Neural cell (in vitro differentiated cells): ENCODE results near the gene KCNAB2. TPM values are rescaled to one million over a fixed set of nuclear protein-coding genes. Genes with fewer than 3 reads are reported as not detected.

Experiments
- H2AFZ ChIP-seq: fragments of 200-600, 300-800 bp; sonication (generic), shearing (Covaris generic); 2 replicates; pipeline ENCODE4 v1.6.0; 2014; ENCODE audit warnings: low read depth, mild to moderate bottlenecking, antibody characterized with exemption, low read length, moderate library complexity
- H3F3A ChIP-seq: fragments of 200-600 bp; shearing (Covaris generic); 2 replicates; pipeline ENCODE4 v1.6.1; 2016; ENCODE audit warnings: mild to moderate bottlenecking, moderate library complexity, mixed read lengths, antibody characterized with exemption, low read length; ENCODE audit not compliant: insufficient read depth, poor library complexity, severe bottlenecking
- H3K27ac ChIP-seq: fragments of 200-600, 300-800 bp; sonication (generic), shearing (Covaris generic); 2 replicates; pipeline ENCODE4 v1.5.1; 2014; ENCODE audit warnings: mild to moderate bottlenecking, low read length, moderate library complexity
- H3K27me3 ChIP-seq: fragments of 300-800, 200-600 bp; sonication (generic), shearing (Covaris generic); 2 replicates; pipeline ENCODE4 v1.6.0; 2014; ENCODE audit warnings: mild to moderate bottlenecking, low read depth, low read length, moderate library complexity; ENCODE audit not compliant: insufficient read depth
- H3K36me3 ChIP-seq: fragments of 300-800, 200-600 bp; sonication (generic), shearing (Covaris generic); 2 replicates; pipeline ENCODE4 v1.5.1; 2014; ENCODE audit warnings: mild to moderate bottlenecking, antibody characterized with exemption, low read length, moderate library complexity; ENCODE audit not compliant: insufficient read depth
- H3K4me2 ChIP-seq: fragments of 300-800, 200-600 bp; sonication (generic), shearing (Covaris generic); 2 replicates; pipeline ENCODE4 v1.6.0; 2014; ENCODE audit warnings: mild to moderate bottlenecking, low read length
- H3K4me3 ChIP-seq: fragments of 300-800, 200-600 bp; sonication (generic), shearing (Covaris generic); 2 replicates; pipeline ENCODE4 v1.5.1; 2014; ENCODE audit warnings: mild to moderate bottlenecking, low read length, moderate library complexity
- H3K79me2 ChIP-seq: fragments of 200-600 bp; shearing (Covaris generic); replicated peaks from 2 replicates; pipeline ENCODE4 v1.6.0; 2014; ENCODE audit warnings: mild to moderate bottlenecking, low read length, moderate library complexity; ENCODE audit not compliant: insufficient read depth
- H3K9ac ChIP-seq: fragments of 300-800, 200-600 bp; sonication (generic), shearing (Covaris generic); 2 replicates; pipeline ENCODE4 v1.6.1; 2016; ENCODE audit warnings: mild to moderate bottlenecking, low read length, mixed read lengths
- H3K9me2 ChIP-seq: fragments of 200-600 bp; shearing (Covaris generic); 2 replicates; pipeline ENCODE4 v1.6.1; 2016; ENCODE audit warnings: mild to moderate bottlenecking, low read length, mixed read lengths; ENCODE audit not compliant: insufficient read depth
- H3K9me3 ChIP-seq: fragments of 200-600, 300-800 bp; sonication (generic), shearing (Covaris generic); 2 replicates; pipeline ENCODE4 v1.6.1; 2016; ENCODE audit warnings: mild to moderate bottlenecking, mixed run types, low read length, moderate library complexity, mixed read lengths
- H4K20me1 ChIP-seq: fragments of 200-600 bp; shearing (Covaris generic); 2 replicates; pipeline ENCODE4 v1.6.1; 2016; ENCODE audit warnings: mild to moderate bottlenecking, mixed run types; ENCODE audit not compliant: insufficient read depth
- EP300 ChIP-seq: fragments of 450-650 bp; conservative IDR thresholded peaks from 2 replicates; pipeline ENCODE4 v1.6.1; 2014; ENCODE audit warnings: antibody characterized with exemption, mild to moderate bottlenecking, moderate library complexity; ENCODE audit not compliant: poor library complexity, severe bottlenecking
- EZH2 ChIP-seq: fragments of 200-600, 300-800 bp; shearing (Covaris generic), sonication (generic); IDR thresholded peaks from 2 replicates; pipeline ENCODE4 v1.6.1; 2014; ENCODE audit warnings: antibody characterized with exemption, low read length, borderline replicate concordance, mild to moderate bottlenecking; ENCODE audit not compliant: insufficient read depth, poor library complexity, severe bottlenecking
- MXI1 ChIP-seq: fragments of 450-650 bp; conservative IDR thresholded peaks from 2 replicates; pipeline ENCODE4 v1.6.1; 2014; ENCODE audit warnings: antibody characterized with exemption, mild to moderate bottlenecking; ENCODE audit not compliant: poor library complexity, severe bottlenecking
- POLR2AphosphoS5 ChIP-seq: IDR thresholded peaks from 2 replicates; pipeline ENCODE4 v1.6.1; 2012
- RAD21 ChIP-seq: fragments of 450-650 bp; conservative IDR thresholded peaks from 2 replicates; pipeline ENCODE4 v1.6.1; 2014; ENCODE audit warnings: antibody characterized with exemption, mild to moderate bottlenecking, moderate library complexity
- SMC3 ChIP-seq: fragments of 450-650 bp; conservative IDR thresholded peaks from 2 replicates; pipeline ENCODE4 v1.6.1; 2014; ENCODE audit warnings: antibody characterized with exemption, mild to moderate bottlenecking, moderate library complexity; ENCODE audit not compliant: poor library complexity
- TAF1 ChIP-seq: IDR thresholded peaks from 2 replicates; pipeline ENCODE4 v1.6.1; 2012; ENCODE audit warnings: low read depth
- polyA plus RNA-seq: library from polyadenylated mRNA; depleted of rRNA; stranded (reverse); fragments of >200 nt; gene quantifications from 2 replicates; pipeline ENCODE4 v1.2.3, GENCODE V29; 2014
- TF ChIP-seq, protein P1 (sequence below): fragments of 450-650 bp; IDR thresholded peaks from 2 replicates; pipeline ENCODE4 v1.5.1; 2014; ENCODE audit warnings: antibody characterized with exemption, mild to moderate bottlenecking, moderate library complexity; ENCODE audit not compliant: poor library complexity, severe bottlenecking
- TF ChIP-seq, protein P2 (sequence below): IDR thresholded peaks from 2 replicates; pipeline ENCODE4 v1.6.1; 2012; ENCODE audit warnings: borderline replicate concordance

The KCNAB2 gene
- polyA plus RNA-seq, 1 donor from 2014 or later = 11.7 TPM

DNA sequence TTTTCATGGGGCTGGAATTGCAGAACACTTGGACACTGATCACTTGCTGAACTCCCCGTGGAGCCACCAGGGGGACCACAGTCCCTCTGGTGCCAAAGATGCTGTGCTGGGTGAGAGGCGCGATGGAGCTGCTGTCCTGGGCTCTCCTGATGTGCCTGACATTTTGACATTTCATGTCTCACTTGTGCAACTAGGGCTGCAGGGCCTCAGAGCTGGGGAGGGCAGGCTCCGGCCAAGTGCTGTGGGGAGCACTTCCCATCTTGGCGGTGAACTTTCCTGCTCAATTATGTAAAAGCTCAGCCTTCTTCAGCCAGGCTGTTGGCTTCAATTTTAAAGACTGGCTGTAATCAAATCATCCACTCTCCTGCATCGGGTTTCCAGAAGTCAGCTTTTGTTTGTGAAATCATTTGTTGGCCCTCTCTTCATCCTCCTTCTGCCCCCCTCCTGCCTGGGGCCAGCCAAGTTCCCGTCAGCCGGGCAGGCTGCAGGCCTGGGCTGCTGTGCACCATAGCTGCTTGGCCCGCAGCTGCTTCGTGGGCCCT, 36.8 kb downstream of the KCNAB2 start:
- no peak overlapping the region for H2AFZ ChIP-seq
- no peak overlapping the region for H3K4me3 ChIP-seq
- TF ChIP-seq RAD21 (peak; percentile 27), TAF1 (no peak), EZH2 (no peak), EP300 (no peak)
- TF ChIP-seq, protein P1, sequence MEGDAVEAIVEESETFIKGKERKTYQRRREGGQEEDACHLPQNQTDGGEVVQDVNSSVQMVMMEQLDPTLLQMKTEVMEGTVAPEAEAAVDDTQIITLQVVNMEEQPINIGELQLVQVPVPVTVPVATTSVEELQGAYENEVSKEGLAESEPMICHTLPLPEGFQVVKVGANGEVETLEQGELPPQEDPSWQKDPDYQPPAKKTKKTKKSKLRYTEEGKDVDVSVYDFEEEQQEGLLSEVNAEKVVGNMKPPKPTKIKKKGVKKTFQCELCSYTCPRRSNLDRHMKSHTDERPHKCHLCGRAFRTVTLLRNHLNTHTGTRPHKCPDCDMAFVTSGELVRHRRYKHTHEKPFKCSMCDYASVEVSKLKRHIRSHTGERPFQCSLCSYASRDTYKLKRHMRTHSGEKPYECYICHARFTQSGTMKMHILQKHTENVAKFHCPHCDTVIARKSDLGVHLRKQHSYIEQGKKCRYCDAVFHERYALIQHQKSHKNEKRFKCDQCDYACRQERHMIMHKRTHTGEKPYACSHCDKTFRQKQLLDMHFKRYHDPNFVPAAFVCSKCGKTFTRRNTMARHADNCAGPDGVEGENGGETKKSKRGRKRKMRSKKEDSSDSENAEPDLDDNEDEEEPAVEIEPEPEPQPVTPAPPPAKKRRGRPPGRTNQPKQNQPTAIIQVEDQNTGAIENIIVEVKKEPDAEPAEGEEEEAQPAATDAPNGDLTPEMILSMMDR = peak; percentile 6
- H3K27ac ChIP-seq = no peak overlapping the region
- no peaks in the 10 kb centered on the region for H3K36me3 ChIP-seq
- H3K4me2 ChIP-seq = no peak overlapping the region
- peaks cover 3% of the 10 kb centered on the region for H3F3A ChIP-seq
- no peaks in the 10 kb centered on the region for H3K27me3 ChIP-seq
- no peaks in the 10 kb centered on the region for H4K20me1 ChIP-seq
- no peaks in the 10 kb centered on the region for H3K79me2 ChIP-seq
- H3K9me2 ChIP-seq = no peaks in the 10 kb centered on the region
- no peak overlapping the region for H3K9ac ChIP-seq
- no peaks in the 10 kb centered on the region for H3K9me3 ChIP-seq

DNA sequence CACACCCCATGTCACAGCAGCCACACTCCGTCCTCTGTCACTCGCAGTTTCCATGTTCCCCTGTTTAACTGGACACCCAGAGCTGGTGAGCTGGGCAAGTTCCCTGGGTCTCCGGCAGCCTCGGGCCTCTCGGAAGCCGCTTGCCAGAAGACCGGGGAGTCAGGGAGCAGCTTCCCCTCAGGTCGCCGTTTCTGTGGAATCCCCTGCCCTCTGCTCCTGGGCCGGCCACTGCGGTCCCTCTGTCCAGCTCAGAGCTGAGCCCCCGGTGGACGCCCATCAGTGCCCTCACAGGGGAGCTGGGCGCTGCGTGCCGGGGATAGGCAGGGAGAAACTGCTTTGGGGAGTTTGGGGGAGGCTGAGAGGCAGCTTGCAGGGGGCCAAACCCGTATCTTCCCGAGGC, 37.7 kb downstream of the KCNAB2 start:
- no peak overlapping the region for H3K27ac ChIP-seq
- H4K20me1 ChIP-seq = no peaks in the 10 kb centered on the region
- H3K9ac ChIP-seq = peak overlapping the region; percentile 16
- TF ChIP-seq TAF1 = no peak
- no peaks in the 10 kb centered on the region for H3K27me3 ChIP-seq
- no peaks in the 10 kb centered on the region for H3K9me2 ChIP-seq
- H3K79me2 ChIP-seq = no peaks in the 10 kb centered on the region
- H3K9me3 ChIP-seq = no peaks in the 10 kb centered on the region
- no peak overlapping the region for H3K4me3 ChIP-seq
- H3K36me3 ChIP-seq = no peaks in the 10 kb centered on the region
- no peak overlapping the region for H3K4me2 ChIP-seq
- no peak overlapping the region for H2AFZ ChIP-seq
- H3F3A ChIP-seq = peaks cover 3% of the 10 kb centered on the region

DNA sequence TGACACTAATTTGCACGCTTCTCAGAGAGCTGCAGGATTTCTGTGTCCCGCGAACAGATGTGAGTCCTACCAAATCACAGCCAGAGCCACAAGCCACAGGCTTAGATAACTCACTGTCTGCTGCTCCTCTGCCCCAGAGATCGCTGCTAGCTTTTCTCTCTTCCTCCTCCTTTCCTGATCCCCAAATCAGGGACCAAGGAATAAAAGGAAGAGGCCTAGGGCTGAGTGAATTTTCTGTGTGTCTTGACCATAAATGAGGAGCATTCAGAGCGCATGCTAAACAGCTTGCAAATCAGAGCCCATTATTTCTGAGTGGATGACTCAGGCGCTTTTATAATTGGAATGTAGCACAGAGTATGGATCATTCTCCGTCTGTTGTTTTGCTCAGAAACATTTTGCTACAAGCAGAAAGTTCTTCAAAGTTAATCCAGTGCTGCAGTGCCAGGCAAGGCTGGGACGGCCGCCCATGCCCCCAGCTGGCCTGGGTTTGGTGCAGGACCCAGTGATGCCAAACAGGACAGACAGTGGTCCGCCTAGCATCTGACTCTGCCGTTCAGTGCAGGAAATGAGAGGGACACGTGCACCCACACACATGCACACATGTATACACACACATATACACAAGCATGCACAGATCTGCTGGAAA, 38.2 kb downstream of the KCNAB2 start:
- Histone ChIP-seq H3K36me3 (no peaks in the 10 kb centered on the region), H3K79me2 (no peaks in the 10 kb centered on the region), H3K9me3 (no peaks in the 10 kb centered on the region), H3K27ac (peak overlapping the region; percentile 28), H3K27me3 (no peaks in the 10 kb centered on the region), H2AFZ (no peak overlapping the region), H4K20me1 (no peaks in the 10 kb centered on the region), H3K9me2 (no peaks in the 10 kb centered on the region), H3K9ac (peak overlapping the region; percentile 16), H3K4me2 (peak overlapping the region; percentile 41), H3F3A (peaks cover 3% of the 10 kb centered on the region), H3K4me3 (no peak overlapping the region)
- TF ChIP-seq EZH2 (no peak), RAD21 (no peak), MXI1 (no peak), TAF1 (no peak), EP300 (no peak), POLR2AphosphoS5 (no peak), SMC3 (no peak)
- TF ChIP-seq, protein P2, sequence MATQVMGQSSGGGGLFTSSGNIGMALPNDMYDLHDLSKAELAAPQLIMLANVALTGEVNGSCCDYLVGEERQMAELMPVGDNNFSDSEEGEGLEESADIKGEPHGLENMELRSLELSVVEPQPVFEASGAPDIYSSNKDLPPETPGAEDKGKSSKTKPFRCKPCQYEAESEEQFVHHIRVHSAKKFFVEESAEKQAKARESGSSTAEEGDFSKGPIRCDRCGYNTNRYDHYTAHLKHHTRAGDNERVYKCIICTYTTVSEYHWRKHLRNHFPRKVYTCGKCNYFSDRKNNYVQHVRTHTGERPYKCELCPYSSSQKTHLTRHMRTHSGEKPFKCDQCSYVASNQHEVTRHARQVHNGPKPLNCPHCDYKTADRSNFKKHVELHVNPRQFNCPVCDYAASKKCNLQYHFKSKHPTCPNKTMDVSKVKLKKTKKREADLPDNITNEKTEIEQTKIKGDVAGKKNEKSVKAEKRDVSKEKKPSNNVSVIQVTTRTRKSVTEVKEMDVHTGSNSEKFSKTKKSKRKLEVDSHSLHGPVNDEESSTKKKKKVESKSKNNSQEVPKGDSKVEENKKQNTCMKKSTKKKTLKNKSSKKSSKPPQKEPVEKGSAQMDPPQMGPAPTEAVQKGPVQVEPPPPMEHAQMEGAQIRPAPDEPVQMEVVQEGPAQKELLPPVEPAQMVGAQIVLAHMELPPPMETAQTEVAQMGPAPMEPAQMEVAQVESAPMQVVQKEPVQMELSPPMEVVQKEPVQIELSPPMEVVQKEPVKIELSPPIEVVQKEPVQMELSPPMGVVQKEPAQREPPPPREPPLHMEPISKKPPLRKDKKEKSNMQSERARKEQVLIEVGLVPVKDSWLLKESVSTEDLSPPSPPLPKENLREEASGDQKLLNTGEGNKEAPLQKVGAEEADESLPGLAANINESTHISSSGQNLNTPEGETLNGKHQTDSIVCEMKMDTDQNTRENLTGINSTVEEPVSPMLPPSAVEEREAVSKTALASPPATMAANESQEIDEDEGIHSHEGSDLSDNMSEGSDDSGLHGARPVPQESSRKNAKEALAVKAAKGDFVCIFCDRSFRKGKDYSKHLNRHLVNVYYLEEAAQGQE = no peak
- TF ChIP-seq, protein P1 = no peak
